Stimulated activated naive CD8-positive, alpha-beta T cell treated with anti-CD3 and anti-CD28 coated beads, Interleukin-15, amount 100 ng/mL, for 72 hours (primary cell): ENCODE results near the gene RPL22.

ENCODE experiments used
- ATAC-seq: fragments of 150-1000 bp; cut with Tn5 transposase; 2 replicates; pipeline ENCODE4 v1.10.0; 2021; ENCODE audit warnings: mild to moderate bottlenecking, moderate library complexity
- DNase-seq, 2 donors: peaks; one replicate each; pipeline ENCODE4 v3.0.0; 2021 to 2022
- H3K27ac Mint-ChIP-seq, 2 donors: one replicate each; pipeline ENCODE4 v1.8.0; 2022; ENCODE audit warnings: mild to moderate bottlenecking in 2 of 2, mixed read lengths in 2 of 2, moderate library complexity in 2 of 2
- H3K27me3 Mint-ChIP-seq: one replicate; pipeline ENCODE4 v1.8.0; 2022; ENCODE audit warnings: mixed read lengths
- H3K4me1 Mint-ChIP-seq: one replicate; pipeline ENCODE4 v1.8.0; 2022; ENCODE audit warnings: mild to moderate bottlenecking, mixed read lengths
- H3K4me3 Mint-ChIP-seq, 2 donors: one replicate each; pipeline ENCODE4 v1.8.0; 2022; ENCODE audit warnings: mild to moderate bottlenecking in 2 of 2, mixed read lengths in 2 of 2, moderate library complexity in 1 of 2
- H3K9me3 Mint-ChIP-seq, 2 donors: one replicate each; pipeline ENCODE4 v1.8.0; 2022; ENCODE audit warnings: mixed read lengths in 2 of 2

RPL22 gene

DNA sequence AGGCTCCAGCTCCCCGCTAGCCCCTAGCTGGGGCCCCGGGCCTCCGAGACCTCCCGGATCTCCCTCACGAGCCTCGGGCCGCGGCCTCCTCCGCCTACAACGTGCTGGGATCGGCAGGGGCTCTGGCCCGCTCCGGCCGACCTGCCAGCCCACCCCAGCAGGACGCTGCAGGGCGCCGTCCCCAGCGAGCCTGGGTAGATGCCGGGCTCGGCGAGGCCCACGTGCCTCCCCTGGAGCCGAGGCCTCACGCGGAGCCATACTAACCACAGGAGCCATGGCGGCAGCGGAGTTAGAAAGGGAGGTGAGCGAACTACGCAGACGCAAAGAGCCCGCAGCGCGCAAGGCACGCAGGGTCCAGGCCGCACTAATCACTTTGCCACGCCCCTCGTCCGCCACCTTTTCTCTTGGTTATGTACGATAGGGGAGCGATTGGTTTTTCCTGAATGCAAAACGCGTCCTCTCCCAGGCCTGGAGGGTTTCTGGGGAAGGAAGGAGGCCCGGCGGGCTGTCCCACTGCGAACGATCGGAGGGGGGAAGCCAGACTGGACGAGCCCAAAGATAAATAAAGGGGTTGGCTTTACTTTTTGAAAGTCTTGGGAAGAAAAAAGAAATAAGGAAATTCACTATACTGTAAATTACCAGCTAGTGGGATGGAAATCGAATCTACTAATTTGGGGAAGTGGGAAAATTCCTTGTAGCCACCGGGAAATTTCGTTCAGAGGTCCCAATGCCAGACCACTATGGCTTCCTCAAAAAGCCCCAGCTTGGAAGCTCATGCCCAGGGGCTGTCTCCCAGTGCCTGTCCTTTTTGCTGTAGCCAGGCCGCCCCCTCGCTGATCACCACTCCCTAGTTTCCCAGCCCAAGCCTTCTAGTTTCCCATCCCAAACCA is at the start of gene RPL22:
RPL22 (minus strand) TSS at position 298 of the 890 bp plus-strand sequence; CDS start at position 276, 22 bp downstream.
- DNase-seq: peak; percentile 96 to 98
- H3K4me3 Mint-ChIP-seq: peak within 1 kb of the TSS; percentile 92 to 94
- H3K27me3 Mint-ChIP-seq: no peaks in the 10 kb centered on the region
- H3K27ac Mint-ChIP-seq: peak within 1 kb of the TSS; percentile 98
- peaks cover 54% of the 10 kb centered on the region for H3K4me1 Mint-ChIP-seq
- peak; percentile 99 for ATAC-seq
- peaks cover 0 to 4% of the 10 kb centered on the region in 2 donors for H3K9me3 Mint-ChIP-seq

DNA sequence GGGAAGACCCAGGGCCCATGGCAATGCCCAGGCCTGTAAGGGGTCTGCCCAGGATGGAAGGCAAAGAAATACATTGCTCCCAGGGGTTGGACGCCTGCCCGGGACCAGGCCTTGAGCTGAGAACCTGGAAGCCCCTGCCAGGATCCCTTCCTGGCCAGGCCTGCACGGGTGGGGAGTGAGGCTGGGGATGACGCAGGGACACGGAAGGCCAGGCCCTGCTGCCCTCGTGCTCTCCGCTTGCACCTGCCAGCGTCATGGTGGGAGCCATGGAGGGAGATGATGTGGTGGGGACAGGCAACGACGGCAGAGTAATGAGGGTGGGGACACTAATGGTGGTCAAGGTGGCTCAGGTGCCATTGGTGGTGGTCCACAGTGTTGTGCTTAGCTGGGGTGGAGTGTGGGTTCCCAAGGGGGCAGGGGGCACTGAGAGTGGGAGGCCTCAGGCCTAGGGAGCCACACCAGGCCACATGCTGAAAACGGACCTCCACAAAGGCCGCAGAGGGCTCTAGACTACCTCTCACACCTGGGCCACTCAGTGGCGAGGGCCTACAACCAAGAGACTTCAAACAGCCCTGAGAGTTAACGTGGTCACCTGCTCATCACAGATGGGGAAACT is 48.9 kb upstream of the RPL22 start:
- H3K27me3 Mint-ChIP-seq: peaks cover 85% of the 10 kb centered on the region
- peaks cover 23% of the 10 kb centered on the region for H3K4me1 Mint-ChIP-seq
- H3K27ac Mint-ChIP-seq: no peak overlapping the region
- peak overlapping the region; percentile 12 to 50 for H3K4me3 Mint-ChIP-seq
- no peaks in the 10 kb centered on the region for H3K9me3 Mint-ChIP-seq
- no peak for ATAC-seq
- DNase-seq: no peak

DNA sequence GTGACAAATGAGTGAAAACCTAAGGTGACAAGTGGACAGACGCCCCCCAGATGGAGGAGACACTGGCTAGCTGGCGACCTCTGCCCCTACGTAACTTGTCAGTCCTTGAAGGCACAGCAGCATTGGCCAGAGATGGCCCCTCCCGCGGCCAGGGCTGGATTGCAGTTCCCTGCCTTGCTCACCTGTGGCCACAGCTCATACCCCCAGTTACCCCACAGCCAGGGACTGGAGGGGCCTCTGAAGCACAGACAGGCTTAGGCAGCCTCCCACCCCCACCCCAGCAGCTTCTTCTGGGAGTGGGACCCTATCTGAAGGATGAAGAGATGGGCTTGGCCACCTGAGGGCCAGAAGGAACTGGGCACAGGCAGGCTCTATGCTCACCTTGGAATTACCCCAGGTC is 48.3 kb upstream of the RPL22 start:
- H3K9me3 Mint-ChIP-seq: no peaks in the 10 kb centered on the region
- ATAC-seq (no peak), DNase-seq (no peak)
- H3K4me1 Mint-ChIP-seq: peaks cover 23% of the 10 kb centered on the region
- no peak overlapping the region for H3K4me3 Mint-ChIP-seq
- no peak overlapping the region for H3K27ac Mint-ChIP-seq
- peaks cover 90% of the 10 kb centered on the region for H3K27me3 Mint-ChIP-seq

DNA sequence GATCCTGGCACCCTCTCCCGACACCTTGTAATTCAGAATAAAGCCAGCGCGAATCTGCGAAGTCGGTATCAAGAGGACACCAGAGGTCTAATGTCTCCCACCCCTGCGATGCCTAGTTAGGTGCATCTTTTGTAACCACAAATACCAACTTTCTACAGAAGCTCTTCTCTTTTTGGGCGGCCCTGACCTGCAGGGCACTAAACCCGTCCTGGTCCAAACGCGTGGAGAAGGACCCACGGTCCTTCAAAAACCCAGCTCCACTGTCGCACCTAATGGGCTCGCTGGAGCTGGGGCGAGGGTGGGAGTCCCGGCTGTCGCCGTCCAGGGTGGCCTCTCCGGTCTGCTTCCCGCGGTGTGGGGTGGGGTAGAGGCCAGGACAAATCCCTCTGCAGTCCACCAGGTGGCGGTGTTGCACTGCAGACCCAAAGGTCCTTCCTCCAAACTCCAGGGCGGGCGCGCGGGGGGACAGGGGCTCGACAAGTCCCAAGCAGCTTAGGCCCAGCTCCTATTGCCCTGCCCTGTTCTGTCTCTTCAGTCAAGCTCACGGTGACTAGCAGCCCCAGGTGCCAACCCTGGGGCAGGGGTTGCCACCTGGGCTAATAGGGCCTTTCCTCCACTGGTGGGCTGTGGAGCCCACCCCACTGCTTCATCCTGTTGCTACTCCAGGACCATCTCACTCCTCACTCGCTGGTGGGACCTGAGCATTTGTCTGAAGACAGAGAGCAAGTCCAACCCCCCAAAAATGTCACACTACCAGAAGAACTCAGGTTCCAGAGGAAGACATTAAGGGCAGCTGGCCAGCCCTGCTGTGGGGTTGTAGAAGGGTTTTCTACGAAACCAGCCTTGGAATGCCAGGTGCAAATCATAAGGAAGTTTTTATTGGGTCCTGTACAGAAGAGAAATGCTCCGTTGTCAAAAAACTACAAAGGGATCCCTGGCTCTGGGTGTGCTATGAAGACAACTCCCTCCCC is 47.4 kb upstream of the RPL22 start:
- ATAC-seq (peak; percentile 67), DNase-seq (peak; percentile 79 to 80)
- peaks cover 84% of the 10 kb centered on the region for H3K27me3 Mint-ChIP-seq
- H3K4me3 Mint-ChIP-seq: peak overlapping the region; percentile 77 to 85
- no peaks in the 10 kb centered on the region for H3K9me3 Mint-ChIP-seq
- H3K4me1 Mint-ChIP-seq: peaks cover 24% of the 10 kb centered on the region
- peak overlapping the region in 1 of 2 donors; percentile 14 for H3K27ac Mint-ChIP-seq

GRCh38 chr1:6245869-6246496 is 46.6 kb upstream of the RPL22 start:
- no peak for ATAC-seq

GRCh38 chr1:6245086-6245868 is 45.9 kb upstream of the RPL22 start:
- peaks cover 84% of the 10 kb centered on the region for H3K27me3 Mint-ChIP-seq
- H3K9me3 Mint-ChIP-seq: no peaks in the 10 kb centered on the region
- ATAC-seq (peak; percentile 74), DNase-seq (peak; percentile 80 to 85)
- H3K27ac Mint-ChIP-seq: no peak overlapping the region
- H3K4me3 Mint-ChIP-seq: peak overlapping the region in 1 of 2 donors; percentile 35
- H3K4me1 Mint-ChIP-seq: peaks cover 32% of the 10 kb centered on the region

More at GRCh38 chr1:6245869-6246496, 46.6 kb upstream of the RPL22 start:
- Mint-ChIP-seq H3K4me3 (peak overlapping the region; percentile 77 to 85), H3K27me3 (peaks cover 84% of the 10 kb centered on the region), H3K9me3 (no peaks in the 10 kb centered on the region), H3K4me1 (peaks cover 32% of the 10 kb centered on the region), H3K27ac (no peak overlapping the region)
- DNase-seq: peak; percentile 54 to 56

DNA sequence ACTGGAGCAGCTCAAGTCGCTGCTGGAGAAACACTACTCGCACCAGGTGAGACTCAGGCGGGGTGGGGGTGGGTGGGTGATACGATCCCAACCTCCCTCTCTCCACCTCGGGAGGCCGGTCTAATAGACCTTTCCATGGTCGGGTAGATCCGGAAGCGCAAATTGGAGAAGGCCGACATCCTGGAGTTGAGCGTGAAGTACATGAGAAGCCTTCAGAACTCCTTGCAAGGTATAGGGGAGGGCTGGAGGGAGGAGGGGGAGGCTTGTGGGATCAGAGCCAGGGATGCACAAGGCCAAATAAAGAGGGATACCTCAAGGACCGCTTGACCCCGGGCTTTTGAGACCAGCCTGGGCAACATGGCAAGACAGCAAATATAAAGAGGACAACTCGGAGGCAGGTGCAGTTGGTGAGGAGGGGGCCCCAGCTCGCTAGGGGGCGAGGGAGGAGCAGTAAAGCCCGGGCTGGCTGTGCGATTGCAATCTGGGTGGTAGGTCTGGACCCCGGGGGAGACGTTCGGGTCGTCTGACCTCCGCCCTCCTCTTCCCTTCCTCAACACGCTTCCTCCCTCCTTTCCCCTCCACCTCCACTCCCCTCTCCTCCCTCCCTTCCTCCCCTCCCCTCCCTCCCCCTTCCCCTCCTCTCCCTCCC is 45.1 kb upstream of the RPL22 start:
- peak overlapping the region in 1 of 2 donors; percentile 6 for H3K4me3 Mint-ChIP-seq

DNA sequence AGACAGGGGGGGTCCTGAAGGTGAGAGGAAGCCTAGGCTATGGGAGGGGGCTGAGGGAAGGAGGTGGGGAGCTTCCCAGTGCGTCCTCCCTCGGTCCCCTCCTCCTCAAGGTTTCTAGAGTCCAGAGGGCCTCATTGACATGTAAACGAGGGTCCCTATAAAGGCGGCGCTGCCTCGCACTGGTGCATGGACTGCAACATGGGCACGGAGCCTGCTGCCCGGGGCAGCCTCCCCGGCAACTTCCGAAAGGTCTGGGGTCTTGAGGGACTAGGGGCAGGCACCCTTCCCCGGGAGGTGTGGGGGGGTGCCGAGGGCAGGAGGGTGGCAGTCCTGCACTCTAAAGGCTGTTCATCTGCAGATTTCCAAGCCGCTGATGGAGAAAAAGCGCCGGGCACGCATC is 44.6 kb upstream of the RPL22 start, which contains the start of gene HES3:
HES3 (plus strand) TSS at position 187 of the 400 bp plus-strand sequence; CDS start at position 374, 187 bp downstream.
- H3K27ac Mint-ChIP-seq: no peak within 1 kb of the TSS

More for the DNA sequence above, 45.1 kb upstream of the RPL22 start:
- no peaks in the 10 kb centered on the region for H3K9me3 Mint-ChIP-seq
- no peak for DNase-seq
- H3K4me1 Mint-ChIP-seq: peaks cover 32% of the 10 kb centered on the region
- H3K27ac Mint-ChIP-seq: no peak overlapping the region
- no peak for ATAC-seq
- H3K27me3 Mint-ChIP-seq: peaks cover 85% of the 10 kb centered on the region

DNA sequence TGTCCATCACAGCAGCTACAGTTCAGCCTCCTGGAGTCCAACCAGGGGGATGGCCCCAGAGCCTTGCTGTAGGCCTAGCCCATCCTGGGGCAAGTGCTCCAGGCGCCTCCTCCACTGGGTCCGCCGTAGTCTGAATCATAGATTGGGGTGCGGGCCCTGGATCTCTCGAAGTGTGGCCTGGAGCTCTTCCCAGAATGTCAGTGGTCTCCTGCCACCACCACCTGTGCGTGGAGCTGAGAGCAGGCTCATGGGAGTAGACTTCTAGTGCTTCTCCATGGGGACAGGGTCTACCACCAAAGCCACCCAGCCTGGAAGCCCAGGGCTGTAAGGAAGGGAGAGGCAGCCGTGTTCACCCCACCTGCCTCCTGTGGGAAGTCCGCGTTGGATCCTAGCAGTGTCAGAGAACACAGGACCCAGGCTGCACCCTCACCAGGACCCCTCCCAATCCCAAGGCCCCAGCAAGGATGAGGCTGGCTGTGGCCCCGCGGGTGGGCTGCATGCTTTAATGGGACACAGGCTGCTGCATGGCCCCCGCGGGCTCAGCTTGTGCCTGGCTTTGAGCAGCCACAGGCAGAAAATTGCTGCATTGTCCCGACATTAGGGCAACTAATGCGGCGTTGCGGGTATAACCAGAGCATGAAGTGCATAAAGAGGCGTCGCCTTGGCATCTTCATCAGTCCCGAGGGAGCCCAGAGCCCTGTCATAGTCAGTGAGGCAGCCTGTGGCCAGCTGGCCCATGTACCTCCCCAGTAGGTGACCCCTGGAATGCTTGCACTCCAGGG is 43.8 kb upstream of the RPL22 start:
- no peak for DNase-seq
- H3K27ac Mint-ChIP-seq: no peak overlapping the region
- no peak overlapping the region for H3K4me3 Mint-ChIP-seq
- no peaks in the 10 kb centered on the region for H3K9me3 Mint-ChIP-seq
- no peak for ATAC-seq
- peaks cover 88% of the 10 kb centered on the region for H3K27me3 Mint-ChIP-seq
- peaks cover 29% of the 10 kb centered on the region for H3K4me1 Mint-ChIP-seq

More for the DNA sequence above, 44.6 kb upstream of the RPL22 start, which contains the start of gene HES3:
- Mint-ChIP-seq H3K4me1 (peaks cover 32% of the 10 kb centered on the region), H3K27me3 (peaks cover 88% of the 10 kb centered on the region), H3K4me3 (peak within 1 kb of the TSS in 1 of 2 donors; percentile 6), H3K9me3 (no peaks in the 10 kb centered on the region)
- no peak for ATAC-seq
- no peak for DNase-seq

DNA sequence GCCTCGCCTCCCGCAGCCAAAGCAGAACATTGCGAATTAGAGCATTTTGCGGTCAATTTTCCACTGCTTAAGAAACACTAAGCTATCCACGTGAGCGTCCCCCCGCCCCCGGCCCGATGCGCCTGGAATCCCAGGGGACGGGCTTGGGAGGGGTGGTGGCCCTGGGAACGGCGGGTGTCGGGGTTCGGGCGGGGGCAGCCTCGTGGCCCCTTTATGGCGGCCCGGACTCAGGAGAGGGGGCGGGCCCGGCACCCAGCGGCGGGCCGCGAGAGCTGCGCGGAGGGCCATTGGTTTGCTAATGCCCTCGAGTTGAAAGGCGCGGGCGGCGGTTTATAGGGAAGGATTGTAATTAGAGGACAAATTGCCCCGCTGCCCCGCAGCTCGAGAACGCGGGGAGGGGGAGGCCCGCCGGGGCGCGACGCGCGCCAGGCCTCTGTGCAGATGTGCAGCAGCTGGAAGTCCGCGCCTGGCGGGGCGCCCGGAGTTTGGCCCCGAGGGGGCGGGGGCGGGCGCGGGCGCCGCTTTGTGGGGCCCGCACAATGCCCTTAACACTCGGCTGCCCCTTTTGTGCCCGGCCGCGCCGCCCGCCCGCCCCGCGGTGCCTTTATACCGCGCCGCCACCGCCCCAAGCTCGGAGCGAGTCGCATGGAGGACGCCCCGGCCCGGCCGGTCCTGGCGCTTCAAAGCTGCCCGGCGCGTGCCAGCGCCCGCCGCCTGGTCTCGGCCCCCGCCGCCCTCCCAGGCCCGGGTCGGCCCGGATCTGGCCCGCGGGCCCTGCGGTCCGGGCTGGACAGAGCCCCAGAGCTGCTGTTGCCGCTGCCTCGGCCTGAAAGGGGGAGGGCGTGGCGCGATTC is 42.7 kb upstream of the RPL22 start:
- Mint-ChIP-seq H3K9me3 (no peaks in the 10 kb centered on the region), H3K4me1 (peaks cover 27% of the 10 kb centered on the region), H3K4me3 (peak overlapping the region in 1 of 2 donors; percentile 38), H3K27ac (no peak overlapping the region), H3K27me3 (peaks cover 85% of the 10 kb centered on the region)
- ATAC-seq: no peak
- DNase-seq: no peak

- DNase-seq: no peak
- Mint-ChIP-seq H3K4me1 (peaks cover 19% of the 10 kb centered on the region), H3K9me3 (no peaks in the 10 kb centered on the region), H3K4me3 (peak overlapping the region; percentile 36 to 51), H3K27ac (no peak overlapping the region), H3K27me3 (peaks cover 77% of the 10 kb centered on the region)
- ATAC-seq: no peak
These were observed 41.9 kb upstream of the RPL22 start for GRCh38 chr1:6241107-6241886.
